Activated T-helper 2 cell treated with anti-CD3 and anti-CD28 coated beads, Interferon-gamma antibody, Interleukin-2, Interleukin-4, amounts not matched to agents 10 μg/mL and 5 μg/mL and 100 μg/mL, durations not matched to agents 14 hours and 24 hours and 36 hours (primary cell): ENCODE measurements around the gene TGM1. TPM values are rescaled to one million over a fixed set of nuclear protein-coding genes. Genes with fewer than 3 reads are reported as not detected.
"Not testable (repeated sequence)": the region's sequence is repeated elsewhere in the genome, so short reads cannot be mapped to it uniquely, and the experiment has no call there.

Experiments
- DNase-seq: peaks from one replicate; pipeline ENCODE4 v3.0.0; 2021; ENCODE audit warnings: low spot score
- H3K27ac Mint-ChIP-seq: one replicate; pipeline ENCODE4 v1.8.0; 2021; ENCODE audit warnings: mixed read lengths
- H3K27me3 Mint-ChIP-seq: one replicate; pipeline ENCODE4 v1.8.0; 2021; ENCODE audit warnings: low read depth, mixed read lengths
- H3K36me3 Mint-ChIP-seq: one replicate; pipeline ENCODE4 v1.8.0; 2021; ENCODE audit warnings: low read depth, mixed read lengths
- H3K4me1 Mint-ChIP-seq: one replicate; pipeline ENCODE4 v1.8.0; 2021; ENCODE audit warnings: low read depth, mixed read lengths
- H3K4me3 Mint-ChIP-seq: one replicate; pipeline ENCODE4 v1.8.0; 2021; ENCODE audit warnings: low read depth, mild to moderate bottlenecking, moderate library complexity, mixed read lengths
- H3K9me3 Mint-ChIP-seq: one replicate; pipeline ENCODE4 v1.8.0; 2021; ENCODE audit warnings: mixed read lengths
- intact Hi-C: fragments of 100-400 bp; cut with micrococcal nuclease; formaldehyde crosslinking; loops from one replicate; pipeline ENCODE4 v1.15.1; 2023
- total RNA-seq: library from RNA; stranded (reverse); gene quantifications from 2 replicates; pipeline ENCODE4 v1.2.3, GENCODE V29; 2022

TGM1 gene
- total RNA-seq, 1 donor from 2014 or later: 3.4 TPM

DNA sequence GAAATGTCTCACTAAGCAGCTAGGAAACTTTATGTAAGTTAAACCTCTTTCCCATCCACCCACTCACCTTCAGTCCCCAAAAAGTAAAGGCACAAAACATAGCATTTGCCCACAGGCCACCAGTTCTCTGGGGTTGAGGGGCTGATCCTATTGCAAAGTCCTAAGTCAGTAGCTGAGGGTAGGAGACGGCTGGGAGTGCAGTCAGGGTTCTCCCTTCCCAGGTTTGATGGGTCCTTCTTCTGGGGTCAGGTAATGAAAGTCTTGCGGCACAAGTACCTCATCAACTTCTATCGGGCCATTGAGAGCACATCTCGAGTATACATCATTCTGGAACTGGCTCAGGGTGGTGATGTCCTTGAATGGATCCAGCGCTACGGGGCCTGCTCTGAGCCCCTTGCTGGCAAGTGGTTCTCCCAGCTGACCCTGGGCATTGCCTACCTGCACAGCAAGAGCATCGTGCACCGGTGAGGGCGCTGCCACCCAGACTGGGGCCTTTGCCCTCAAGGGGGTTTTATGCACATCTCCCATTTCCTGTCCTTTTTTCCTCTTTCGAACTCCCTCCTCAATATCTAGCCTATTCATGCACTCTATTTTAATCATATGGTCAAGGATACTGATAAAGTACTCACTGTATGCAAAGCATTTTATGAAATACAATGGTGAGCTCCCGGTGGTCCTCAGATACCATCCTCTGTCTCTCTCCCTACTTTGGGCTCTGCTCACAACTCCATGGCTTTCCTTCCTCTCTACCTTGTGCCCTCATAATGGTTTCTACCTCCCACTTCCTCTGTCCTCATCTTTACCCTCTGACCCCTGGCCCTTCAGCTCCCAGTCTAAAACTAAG is 56.5 kb downstream of the TGM1 start:
- H3K36me3 Mint-ChIP-seq: peaks cover 86% of the 10 kb centered on the region
- H3K27ac Mint-ChIP-seq: no peak overlapping the region
- no peak for DNase-seq
- no peak overlapping the region for H3K4me3 Mint-ChIP-seq
- H3K9me3 Mint-ChIP-seq: peaks cover 10% of the 10 kb centered on the region
- peaks cover 13% of the 10 kb centered on the region for H3K4me1 Mint-ChIP-seq
- intact Hi-C loops: no loop called here
- H3K27me3 Mint-ChIP-seq: no peaks in the 10 kb centered on the region

DNA sequence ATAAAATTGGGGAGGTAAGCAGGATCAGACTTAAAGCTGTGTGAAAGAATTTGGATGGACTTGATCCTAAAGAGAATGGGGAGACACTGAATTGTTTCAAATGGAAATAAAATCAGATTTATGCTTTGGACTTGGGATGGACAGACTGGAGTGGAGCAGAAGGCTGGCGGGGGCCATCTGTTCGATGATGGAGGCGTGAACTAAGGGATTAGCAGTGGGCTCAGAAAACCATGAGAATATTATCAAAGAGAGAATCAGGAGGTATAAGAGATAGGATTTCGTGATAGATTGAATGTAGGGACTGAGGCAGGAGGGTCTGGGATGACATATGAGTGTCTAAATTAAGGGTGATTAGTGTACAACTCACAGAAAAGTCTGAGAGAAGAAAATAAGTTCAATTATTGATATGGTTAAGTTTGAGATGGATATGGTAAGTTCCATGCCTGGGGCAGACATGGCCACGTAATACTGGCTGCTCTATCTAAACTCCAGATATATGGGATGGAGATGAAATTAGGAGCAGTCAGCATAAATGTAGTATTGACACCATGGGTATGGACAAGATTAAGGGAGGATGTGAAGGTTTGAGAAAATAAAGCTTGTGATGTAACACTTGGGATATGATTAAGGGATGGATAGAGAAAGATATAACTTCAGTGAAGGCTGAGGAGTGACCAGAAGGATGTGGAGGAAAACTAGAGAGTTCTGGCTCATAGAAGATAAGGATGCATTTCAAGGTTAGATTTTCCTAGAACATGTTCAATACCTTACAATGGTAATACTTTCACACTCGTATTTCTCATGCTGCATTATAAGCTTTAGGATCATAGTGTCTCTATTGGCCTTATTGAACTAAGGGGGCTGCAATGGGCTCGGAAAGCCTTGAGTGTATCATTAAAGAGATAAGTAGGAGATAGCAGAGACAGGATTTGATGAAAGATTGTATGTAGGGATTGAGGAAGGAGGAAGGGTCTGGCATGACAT is 58.5 kb downstream of the TGM1 start:
- Mint-ChIP-seq H3K4me3 (no peak overlapping the region), H3K36me3 (peaks cover 79% of the 10 kb centered on the region), H3K9me3 (peaks cover 11% of the 10 kb centered on the region), H3K4me1 (peaks cover 9% of the 10 kb centered on the region), H3K27ac (no peak overlapping the region), H3K27me3 (no peaks in the 10 kb centered on the region)
- intact Hi-C loops: no loop called here
- no peak for DNase-seq

DNA sequence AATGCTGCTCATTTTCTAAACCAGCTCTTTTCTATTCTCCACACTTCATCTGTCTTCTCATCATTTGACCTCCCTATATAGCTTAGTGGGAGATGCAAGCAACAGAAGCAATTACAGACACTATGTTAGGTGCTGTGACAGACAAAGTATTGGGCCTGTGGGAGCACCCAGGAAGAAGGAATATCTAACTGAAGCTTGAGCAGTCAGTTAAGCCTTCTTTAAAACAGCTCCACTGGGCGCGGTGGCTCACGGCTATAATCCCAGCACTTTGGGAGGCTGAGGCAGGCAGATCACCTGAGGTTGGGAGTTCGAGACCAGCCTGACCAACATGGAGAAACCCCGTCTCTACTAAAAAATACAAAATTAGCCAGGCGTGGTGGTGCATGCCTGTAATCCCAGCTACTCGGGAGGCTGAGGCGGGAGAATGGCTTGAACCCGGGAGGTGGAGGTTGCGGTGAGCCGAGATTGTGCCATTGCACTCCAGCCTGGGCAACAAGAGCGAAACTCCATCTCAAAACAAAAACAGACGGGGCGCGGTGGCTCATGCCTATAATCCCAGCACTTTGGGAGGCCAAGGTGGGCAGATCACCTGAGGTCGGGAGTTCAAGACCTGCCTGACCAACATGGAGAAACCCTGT is 59.6 kb downstream of the TGM1 start:
- H3K4me3 Mint-ChIP-seq, H3K27me3 Mint-ChIP-seq, H3K27ac Mint-ChIP-seq, DNase-seq, intact Hi-C loops: not testable (repeated sequence)
- Mint-ChIP-seq H3K9me3 (peaks cover 11% of the 10 kb centered on the region), H3K36me3 (peaks cover 84% of the 10 kb centered on the region), H3K4me1 (peaks cover 15% of the 10 kb centered on the region)

DNA sequence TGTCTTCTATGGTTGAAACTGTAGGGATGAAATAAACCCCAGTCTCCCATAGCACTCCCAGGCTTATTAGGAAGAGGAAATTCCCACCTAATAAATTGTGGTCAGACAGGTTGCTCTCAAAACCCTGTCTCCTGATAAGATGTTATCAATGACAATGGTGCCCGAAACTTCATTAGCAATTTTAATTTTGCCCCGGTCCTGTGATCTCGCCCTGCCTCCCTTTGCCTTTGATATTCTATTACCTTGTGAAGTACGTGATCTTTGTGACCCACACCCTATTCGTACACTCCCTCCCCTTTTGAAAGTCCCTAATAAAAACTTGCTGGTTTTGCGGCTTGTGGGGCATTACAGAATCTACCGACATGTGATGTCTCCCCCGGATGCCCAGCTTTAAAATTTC is 60.4 kb downstream of the TGM1 start:
- peaks cover 11% of the 10 kb centered on the region for H3K9me3 Mint-ChIP-seq
- H3K27me3 Mint-ChIP-seq, DNase-seq, intact Hi-C loops, H3K4me3 Mint-ChIP-seq, H3K27ac Mint-ChIP-seq: not testable (repeated sequence)
- peaks cover 12% of the 10 kb centered on the region for H3K4me1 Mint-ChIP-seq
- peaks cover 78% of the 10 kb centered on the region for H3K36me3 Mint-ChIP-seq

Other genes starting within 250 kb of the TGM1 start
- gene CARMIL3, start 211.2 kb downstream of the TGM1 start, total RNA-seq: 1.3 and 1.7 TPM in 2 replicates
- not detected in 2 replicates for gene CPNE6, start 191.6 kb downstream of the TGM1 start, total RNA-seq
- 62.7 and 62.8 TPM in 2 replicates for gene PCK2, start 168.9 kb downstream of the TGM1 start, total RNA-seq
- gene DCAF11, start 148.4 kb downstream of the TGM1 start, total RNA-seq: 67.2 and 77.3 TPM in 2 replicates
- 1.6 and 1.8 TPM in 2 replicates for gene NRL, start 148.2 kb downstream of the TGM1 start, total RNA-seq
- gene FITM1, start 132.5 kb downstream of the TGM1 start, total RNA-seq: 1.0 and 1.2 TPM in 2 replicates
- gene PSME1, start 127.0 kb downstream of the TGM1 start, total RNA-seq: 340 and 342 TPM in 2 replicates
- gene EMC9, start 121.6 kb downstream of the TGM1 start, total RNA-seq: 26.4 and 30.4 TPM in 2 replicates
- 567 TPM in 2 replicates for gene PSME2, start 116.6 kb downstream of the TGM1 start, total RNA-seq
- 80.4 and 92.0 TPM in 2 replicates for gene RNF31, start 115.7 kb downstream of the TGM1 start, total RNA-seq
- 124 and 129 TPM in 2 replicates for gene IRF9, start 101.9 kb downstream of the TGM1 start, total RNA-seq
- 20.0 and 28.2 TPM in 2 replicates for gene REC8, start 91.1 kb downstream of the TGM1 start, total RNA-seq
- gene IPO4, start 74.4 kb downstream of the TGM1 start, total RNA-seq: 77.0 and 80.4 TPM in 2 replicates
- 27.8 and 30.8 TPM in 2 replicates for gene TM9SF1, start 67.7 kb downstream of the TGM1 start, total RNA-seq
- gene TSSK4, start 57.5 kb downstream of the TGM1 start, total RNA-seq: 0.21 TPM in 1 of 2 replicates, not detected in the other
- gene CHMP4A, start 49.7 kb downstream of the TGM1 start, total RNA-seq: 80.0 and 82.4 TPM in 2 replicates
- gene MDP1, start 47.1 kb downstream of the TGM1 start, total RNA-seq: 13.2 and 13.5 TPM in 2 replicates
- 194 and 202 TPM in 2 replicates for gene NEDD8, start 30.8 kb downstream of the TGM1 start, total RNA-seq
- 36.3 and 43.8 TPM in 2 replicates for gene GMPR2, start 30.2 kb downstream of the TGM1 start, total RNA-seq
- gene TINF2, start 20.6 kb downstream of the TGM1 start, total RNA-seq: 81.1 and 87.3 TPM in 2 replicates
- gene RABGGTA, start 8.4 kb upstream of the TGM1 start, total RNA-seq: 33.9 and 38.4 TPM in 2 replicates
- 9.7 and 10.4 TPM in 2 replicates for gene DHRS1, start 36.6 kb upstream of the TGM1 start, total RNA-seq
- 39.7 and 42.0 TPM in 2 replicates for gene NOP9, start 36.7 kb upstream of the TGM1 start, total RNA-seq
- 19.6 and 24.7 TPM in 2 replicates for gene CIDEB, start 44.8 kb upstream of the TGM1 start, total RNA-seq
- gene LTB4R2, start 47.0 kb upstream of the TGM1 start, total RNA-seq: 7.9 and 9.5 TPM in 2 replicates
- gene LTB4R, start 48.3 kb upstream of the TGM1 start, total RNA-seq: 10.7 and 11.9 TPM in 2 replicates
- gene ADCY4, start 71.9 kb upstream of the TGM1 start, total RNA-seq: 1.5 and 2.3 TPM in 2 replicates
- 13.2 and 15.4 TPM in 2 replicates for gene RIPK3, start 76.8 kb upstream of the TGM1 start, total RNA-seq
- gene NFATC4, start 105.0 kb upstream of the TGM1 start, total RNA-seq: 0.21 TPM in 1 of 2 replicates, not detected in the other
- 0.02 and 0.34 TPM in 2 replicates for gene NYNRIN, start 135.8 kb upstream of the TGM1 start, total RNA-seq
- gene CBLN3, start 166.5 kb upstream of the TGM1 start, total RNA-seq: 5.4 and 5.5 TPM in 2 replicates
- gene KHNYN, start 166.8 kb upstream of the TGM1 start, total RNA-seq: 72.6 and 75.3 TPM in 2 replicates
- 40.8 and 47.7 TPM in 2 replicates for gene SDR39U1, start 179.6 kb upstream of the TGM1 start, total RNA-seq
- gene CMA1, start 245.1 kb upstream of the TGM1 start, total RNA-seq: 0.25 TPM in 1 of 2 replicates, not detected in the other